GM19397 (cell line): Measurements from ENCODE around the gene NELFCD.
"Not testable (repeated sequence)": the region's sequence is repeated elsewhere in the genome, so short reads cannot be mapped to it uniquely, and the experiment has no call there.

Source experiments
- ATAC-seq: cut with Tn5 transposase; IDR thresholded peaks from one replicate; pipeline ENCODE4 v1.9.1; 2021; ENCODE audit warnings: mild to moderate bottlenecking, moderate library complexity; ENCODE audit not compliant: unreplicated experiment

NELFCD gene

GRCh38 chr20:58971429-58971828 is 9.6 kb upstream of the NELFCD start:
- no peak for ATAC-seq

GRCh38 chr20:58973179-58973578 is 7.9 kb upstream of the NELFCD start:
- no peak for ATAC-seq

- ATAC-seq: no peak
These were observed 7.2 kb upstream of the NELFCD start for GRCh38 chr20:58973866-58974265.

- no peak for ATAC-seq
These were observed 5.7 kb upstream of the NELFCD start for GRCh38 chr20:58975353-58975752.

GRCh38 chr20:58976061-58976730 is 4.9 kb upstream of the NELFCD start:
- no peak for ATAC-seq

GRCh38 chr20:58978351-58979190 is 2.5 kb upstream of the NELFCD start:
- no peak for ATAC-seq

- ATAC-seq: no peak
These were observed 740 bp downstream of the NELFCD start for GRCh38 chr20:58981628-58982364.

- no peak for ATAC-seq
These were observed 1.5 kb downstream of the NELFCD start for GRCh38 chr20:58982406-58983114.

- ATAC-seq: not testable (repeated sequence)
These were observed 2.0 kb downstream of the NELFCD start for GRCh38 chr20:58983115-58983468.

- no peak for ATAC-seq
These were observed 3.6 kb downstream of the NELFCD start for GRCh38 chr20:58984691-58985090.

- ATAC-seq: no peak
These were observed 4.6 kb downstream of the NELFCD start for GRCh38 chr20:58985656-58986055.

GRCh38 chr20:58986286-58986967 is 5.4 kb downstream of the NELFCD start:
- ATAC-seq: no peak

GRCh38 chr20:58986968-58987517 is 6.0 kb downstream of the NELFCD start:
- no peak for ATAC-seq

- no peak for ATAC-seq
These were observed 6.9 kb downstream of the NELFCD start for GRCh38 chr20:58987790-58988564.

GRCh38 chr20:58988565-58988882 is 7.5 kb downstream of the NELFCD start:
- no peak for ATAC-seq

- no peak for ATAC-seq
These were observed 8.1 kb downstream of the NELFCD start for GRCh38 chr20:58989196-58989595.

- ATAC-seq: no peak
These were observed 9.8 kb downstream of the NELFCD start for GRCh38 chr20:58990651-58991445.

GRCh38 chr20:58991715-58992114 is 10.7 kb downstream of the NELFCD start:
- no peak for ATAC-seq

- ATAC-seq: no peak
These were observed 11.9 kb downstream of the NELFCD start for GRCh38 chr20:58992911-58993310.
